ENCODE results near the gene WDR20. TPM values are rescaled to one million over a fixed set of nuclear protein-coding genes. Genes with fewer than 3 reads are reported as not detected.
"Not testable (repeated sequence)": the region's sequence is repeated elsewhere in the genome, so short reads cannot be mapped to it uniquely, and the experiment has no call there.

Gene WDR20
- polyA plus RNA-seq, 4 donors, result 14.6 to 33.1 (median 23.3) TPM

DNA sequence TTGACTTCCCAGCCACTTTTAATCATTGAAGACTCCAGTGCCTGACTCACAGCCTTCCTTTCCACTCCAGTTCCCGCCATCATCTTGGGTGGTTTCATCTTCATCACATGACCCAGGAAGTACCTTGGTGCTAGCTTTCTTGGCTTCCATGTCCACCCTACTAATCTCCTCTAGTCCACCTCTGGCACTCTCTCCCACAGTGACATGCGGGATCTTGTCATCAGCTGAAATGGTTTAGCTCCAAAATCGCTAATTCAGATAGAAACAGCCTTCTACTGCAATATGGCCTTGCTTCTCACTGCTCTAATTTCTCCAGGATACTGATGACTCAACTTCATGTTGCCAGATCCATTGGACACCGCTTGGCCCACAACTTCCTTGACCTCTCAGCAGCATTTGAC lies 24.5 kb downstream of the WDR20 start:
- peak in 1 of 2 donors; percentile 27 for DNase-seq
- 74 to 92% (median 91%) methylated on average over 4 of the region's 4 CpGs for WGBS, 3 donors
- H3K27ac ChIP-seq (ENCODE audit: low read depth in 1 of 3, low read length in 2 of 3), result no peak overlapping the region
- FAIRE-seq, result no peak
- no peaks in the 10 kb centered on the region for H3K9me3 ChIP-seq (ENCODE audit: control insufficient read depth in 2 of 2, insufficient read depth in 1 of 2, low read depth in 1 of 2, low read length in 1 of 2)
- peaks cover 0 to 7% (median 5%) of the 10 kb centered on the region in 3 donors for H3K4me1 ChIP-seq (ENCODE audit: control insufficient read depth in 3 of 3, insufficient read depth in 2 of 3, low read depth in 1 of 3, low read length in 2 of 3)
- no peaks in the 10 kb centered on the region for H3K27me3 ChIP-seq (ENCODE audit: control insufficient read depth in 3 of 3, insufficient read depth in 3 of 3, low read length in 3 of 3)
- H3K36me3 ChIP-seq (ENCODE audit: control insufficient read depth in 3 of 3, insufficient read depth in 2 of 3, low read depth in 1 of 3, low read length in 3 of 3), result peaks cover 0 to 27% (median 4%) of the 10 kb centered on the region in 3 donors
- H3K4me3 ChIP-seq (ENCODE audit: low read depth in 1 of 3, low read length in 3 of 3), result no peak overlapping the region

DNA sequence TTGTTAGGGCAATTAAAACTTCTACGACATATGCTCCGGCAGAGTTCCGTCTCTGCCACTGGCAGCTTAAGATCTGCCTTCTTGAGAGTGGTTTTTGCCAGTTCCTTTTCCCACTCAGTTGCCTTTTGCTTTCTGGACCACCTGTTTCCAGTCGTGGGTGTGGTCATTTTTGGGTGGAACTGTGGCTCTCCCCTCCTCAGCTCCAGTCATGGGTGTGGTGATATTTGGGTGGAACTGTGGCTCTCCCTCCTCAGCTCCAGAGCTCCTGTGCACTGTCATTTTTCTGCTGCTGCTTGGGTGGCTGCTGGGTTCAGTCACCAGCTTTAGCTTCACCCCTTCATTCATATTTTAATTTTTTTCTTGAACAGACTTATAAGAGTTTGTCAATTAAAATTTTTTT lies 25.3 kb downstream of the WDR20 start:
- H3K9me3 ChIP-seq (ENCODE audit: control insufficient read depth in 2 of 2, insufficient read depth in 1 of 2, low read depth in 1 of 2, low read length in 1 of 2), result no peaks in the 10 kb centered on the region
- peaks cover 0 to 25% (median 4%) of the 10 kb centered on the region in 3 donors for H3K36me3 ChIP-seq (ENCODE audit: control insufficient read depth in 3 of 3, insufficient read depth in 2 of 3, low read depth in 1 of 3, low read length in 3 of 3)
- H3K4me3 ChIP-seq (ENCODE audit: low read depth in 1 of 3, low read length in 3 of 3), result no peak overlapping the region
- FAIRE-seq (no peak), DNase-seq (no peak)
- 76 to 84% (median 80%) methylated on average over 4 of the region's 4 CpGs for WGBS, 3 donors
- H3K27ac ChIP-seq (ENCODE audit: low read depth in 1 of 3, low read length in 2 of 3), result no peak overlapping the region
- peaks cover 0 to 5% (median 5%) of the 10 kb centered on the region in 3 donors for H3K4me1 ChIP-seq (ENCODE audit: control insufficient read depth in 3 of 3, insufficient read depth in 2 of 3, low read depth in 1 of 3, low read length in 2 of 3)
- no peaks in the 10 kb centered on the region for H3K27me3 ChIP-seq (ENCODE audit: control insufficient read depth in 3 of 3, insufficient read depth in 3 of 3, low read length in 3 of 3)

DNA sequence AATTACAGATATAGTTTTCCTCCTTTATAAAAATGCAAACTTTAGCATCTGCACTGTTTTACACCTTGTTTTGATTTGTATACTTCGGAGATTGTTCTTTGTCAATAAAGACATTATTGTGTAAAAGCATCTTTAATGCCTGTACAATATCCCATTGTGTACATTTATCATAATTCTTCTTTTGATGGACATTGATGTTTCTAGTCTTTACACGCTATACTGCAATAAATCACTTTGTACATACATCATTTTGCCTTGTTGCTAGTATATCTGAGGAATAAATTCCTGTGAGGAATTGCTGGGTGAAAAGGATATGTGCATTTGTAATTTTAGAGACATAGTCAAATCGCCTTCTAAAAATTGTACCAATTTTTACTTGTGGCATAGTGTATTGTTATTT lies 30.4 kb downstream of the WDR20 start:
- no peak overlapping the region for H3K27ac ChIP-seq (ENCODE audit: low read depth in 1 of 3, low read length in 2 of 3)
- no peak overlapping the region for H3K4me3 ChIP-seq (ENCODE audit: low read depth in 1 of 3, low read length in 3 of 3)
- WGBS, 3 donors, result 88 to 93% (median 92%) methylated on average over 3 of the region's 3 CpGs
- FAIRE-seq (no peak), DNase-seq (no peak)
- peaks cover 0 to 2% (median under 1%) of the 10 kb centered on the region in 3 donors for H3K4me1 ChIP-seq (ENCODE audit: control insufficient read depth in 3 of 3, insufficient read depth in 2 of 3, low read depth in 1 of 3, low read length in 2 of 3)
- peaks cover 0 to 9% (median 0%) of the 10 kb centered on the region in 3 donors for H3K36me3 ChIP-seq (ENCODE audit: control insufficient read depth in 3 of 3, insufficient read depth in 2 of 3, low read depth in 1 of 3, low read length in 3 of 3)
- H3K9me3 ChIP-seq (ENCODE audit: control insufficient read depth in 2 of 2, insufficient read depth in 1 of 2, low read depth in 1 of 2, low read length in 1 of 2), result no peaks in the 10 kb centered on the region
- H3K27me3 ChIP-seq (ENCODE audit: control insufficient read depth in 3 of 3, insufficient read depth in 3 of 3, low read length in 3 of 3), result no peaks in the 10 kb centered on the region

DNA sequence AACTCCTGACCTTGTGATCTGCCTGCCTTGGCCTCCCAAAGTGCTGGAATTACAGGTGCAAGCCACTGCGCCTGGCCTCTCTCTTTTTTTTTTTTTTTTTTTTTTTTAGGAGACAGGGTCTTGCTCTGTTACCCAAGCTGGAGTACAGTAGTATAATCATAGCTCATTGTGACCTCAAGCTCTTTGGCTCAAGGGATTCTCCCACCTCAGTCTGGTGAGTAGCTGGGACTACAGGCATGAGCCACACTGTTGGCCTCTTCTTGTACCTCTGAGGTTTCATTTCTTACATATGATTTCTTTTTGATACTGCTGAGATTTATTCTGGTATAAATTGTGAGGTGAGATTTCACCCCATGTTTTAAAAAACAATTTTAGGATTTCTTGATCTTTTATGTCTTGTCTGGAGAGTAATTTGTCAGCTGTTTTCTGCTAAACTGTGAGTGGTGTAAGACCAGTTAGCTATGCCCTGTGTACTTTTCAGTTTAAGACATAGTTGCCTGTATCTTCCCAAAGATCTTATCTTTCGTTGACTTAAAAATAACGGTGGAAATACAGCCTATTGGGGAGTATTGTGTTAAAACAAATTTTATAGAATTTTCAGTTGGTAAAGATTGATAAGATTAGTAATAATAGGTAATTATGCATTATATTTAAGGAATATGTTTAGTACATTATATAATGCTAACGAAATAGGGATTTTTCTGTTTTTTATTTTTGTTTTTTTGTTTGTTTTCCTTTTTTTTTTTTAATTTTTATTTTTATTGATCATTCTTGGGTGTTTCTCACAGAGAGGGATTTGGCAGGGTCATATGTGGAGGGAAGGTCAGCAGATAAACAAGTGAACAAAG lies 31.7 kb downstream of the WDR20 start:
- DNase-seq (no peak), FAIRE-seq (no peak)
- Histone ChIP-seq H3K4me3 (ENCODE audit: low read depth in 1 of 3, low read length in 3 of 3) (no peak overlapping the region), H3K4me1 (ENCODE audit: control insufficient read depth in 3 of 3, insufficient read depth in 2 of 3, low read depth in 1 of 3, low read length in 2 of 3) (peaks cover 0 to under 1% (median 0%) of the 10 kb centered on the region in 3 donors), H3K9me3 (ENCODE audit: control insufficient read depth in 2 of 2, insufficient read depth in 1 of 2, low read depth in 1 of 2, low read length in 1 of 2) (no peaks in the 10 kb centered on the region), H3K27me3 (ENCODE audit: control insufficient read depth in 3 of 3, insufficient read depth in 3 of 3, low read length in 3 of 3) (no peaks in the 10 kb centered on the region), H3K36me3 (ENCODE audit: control insufficient read depth in 3 of 3, insufficient read depth in 2 of 3, low read depth in 1 of 3, low read length in 3 of 3) (peaks cover 0 to 9% (median 0%) of the 10 kb centered on the region in 3 donors), H3K27ac (ENCODE audit: low read depth in 1 of 3, low read length in 2 of 3) (no peak overlapping the region)
- WGBS, 3 donors, result 56 to 71% (median 65%) methylated on average over 4 of the region's 4 CpGs

DNA sequence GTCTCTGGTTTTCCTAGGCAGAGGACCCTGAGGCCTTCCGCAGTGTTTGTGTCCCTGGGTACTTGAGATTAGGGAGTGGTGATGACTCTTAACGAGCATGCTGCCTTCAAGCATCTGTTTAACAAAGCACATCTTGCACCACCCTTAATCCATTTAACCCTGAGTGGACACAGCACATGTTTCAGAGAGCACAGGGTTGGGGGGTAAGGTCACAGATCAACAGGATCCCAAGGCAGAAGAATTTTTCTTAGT lies 32.2 kb downstream of the WDR20 start:
- not testable (repeated sequence) for DNase-seq; H3K27ac ChIP-seq (ENCODE audit: low read depth in 1 of 3, low read length in 2 of 3); H3K4me1 ChIP-seq (ENCODE audit: control insufficient read depth in 3 of 3, insufficient read depth in 2 of 3, low read depth in 1 of 3, low read length in 2 of 3); H3K27me3 ChIP-seq (ENCODE audit: control insufficient read depth in 3 of 3, insufficient read depth in 3 of 3, low read length in 3 of 3); H3K4me3 ChIP-seq (ENCODE audit: low read depth in 1 of 3, low read length in 3 of 3); FAIRE-seq; H3K9me3 ChIP-seq (ENCODE audit: control insufficient read depth in 2 of 2, insufficient read depth in 1 of 2, low read depth in 1 of 2, low read length in 1 of 2)
- peaks cover 0 to 11% (median 0%) of the 10 kb centered on the region in 3 donors for H3K36me3 ChIP-seq (ENCODE audit: control insufficient read depth in 3 of 3, insufficient read depth in 2 of 3, low read depth in 1 of 3, low read length in 3 of 3)
- WGBS, 3 donors, result 40 to 67% methylated on average over 1 of the region's 2 CpGs; no CpG with 5 or more reads in 1 of the 3 donors

DNA sequence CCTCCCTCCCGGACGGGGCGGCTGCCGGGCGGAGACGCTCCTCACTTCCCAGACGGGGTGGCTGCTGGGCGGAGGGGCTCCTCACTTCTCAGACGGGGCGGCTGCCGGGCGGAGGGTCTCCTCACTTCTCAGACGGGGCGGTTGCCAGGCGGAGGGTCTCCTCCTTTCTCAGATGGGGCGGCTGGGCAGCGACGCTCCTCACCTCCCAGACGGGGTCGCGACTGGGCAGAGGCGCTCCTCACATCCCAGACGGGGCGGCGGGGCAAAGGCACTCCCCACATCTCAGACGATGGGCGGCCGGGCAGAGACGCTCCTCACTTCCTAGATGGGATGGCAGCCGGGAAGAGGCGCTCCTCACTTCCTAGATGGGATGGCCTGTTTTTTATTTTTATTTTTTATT lies 33.0 kb downstream of the WDR20 start:
- WGBS, 3 donors, result 96 to 99% (median 99%) methylated on average over 12 to 31 of the region's 31 CpGs
- H3K27ac ChIP-seq (ENCODE audit: low read depth in 1 of 3, low read length in 2 of 3); H3K9me3 ChIP-seq (ENCODE audit: control insufficient read depth in 2 of 2, insufficient read depth in 1 of 2, low read depth in 1 of 2, low read length in 1 of 2); H3K4me1 ChIP-seq (ENCODE audit: control insufficient read depth in 3 of 3, insufficient read depth in 2 of 3, low read depth in 1 of 3, low read length in 2 of 3); DNase-seq; H3K4me3 ChIP-seq (ENCODE audit: low read depth in 1 of 3, low read length in 3 of 3); FAIRE-seq; H3K27me3 ChIP-seq (ENCODE audit: control insufficient read depth in 3 of 3, insufficient read depth in 3 of 3, low read length in 3 of 3): not testable (repeated sequence)
- H3K36me3 ChIP-seq (ENCODE audit: control insufficient read depth in 3 of 3, insufficient read depth in 2 of 3, low read depth in 1 of 3, low read length in 3 of 3), result peaks cover 0 to 11% (median 0%) of the 10 kb centered on the region in 3 donors

DNA sequence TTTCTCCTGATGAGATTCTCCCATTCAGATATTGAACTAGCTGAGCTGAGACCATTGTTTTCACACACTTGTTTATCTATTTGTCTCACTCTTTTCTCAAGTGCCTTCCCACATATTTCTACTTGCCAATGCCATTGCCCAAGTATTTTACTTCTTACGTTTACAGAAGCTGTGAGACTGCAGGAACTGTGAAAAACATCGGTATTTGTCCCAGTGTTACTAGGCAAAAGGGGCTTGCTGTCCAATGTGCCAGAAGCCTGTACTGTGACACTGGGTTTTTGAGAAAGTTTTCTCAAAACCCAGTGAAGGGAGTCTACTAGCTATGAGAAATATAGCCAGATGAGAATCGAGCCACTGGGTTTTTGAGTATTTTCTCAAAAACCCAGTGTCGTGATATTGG lies 37.5 kb downstream of the WDR20 start:
- peaks cover 2 to 4% (median 2%) of the 10 kb centered on the region in 3 donors for H3K36me3 ChIP-seq (ENCODE audit: control insufficient read depth in 3 of 3, insufficient read depth in 2 of 3, low read depth in 1 of 3, low read length in 3 of 3)
- H3K4me1 ChIP-seq (ENCODE audit: control insufficient read depth in 3 of 3, insufficient read depth in 2 of 3, low read depth in 1 of 3, low read length in 2 of 3), result no peaks in the 10 kb centered on the region
- no peaks in the 10 kb centered on the region for H3K9me3 ChIP-seq (ENCODE audit: control insufficient read depth in 2 of 2, insufficient read depth in 1 of 2, low read depth in 1 of 2, low read length in 1 of 2)
- H3K27ac ChIP-seq (ENCODE audit: low read depth in 1 of 3, low read length in 2 of 3), result no peak overlapping the region
- H3K27me3 ChIP-seq (ENCODE audit: control insufficient read depth in 3 of 3, insufficient read depth in 3 of 3, low read length in 3 of 3), result no peaks in the 10 kb centered on the region
- no peak overlapping the region for H3K4me3 ChIP-seq (ENCODE audit: low read depth in 1 of 3, low read length in 3 of 3)
- WGBS, 3 donors, result 89 to 91% (median 91%) methylated on average over 4 of the region's 4 CpGs
- FAIRE-seq (no peak), DNase-seq (no peak)

DNA sequence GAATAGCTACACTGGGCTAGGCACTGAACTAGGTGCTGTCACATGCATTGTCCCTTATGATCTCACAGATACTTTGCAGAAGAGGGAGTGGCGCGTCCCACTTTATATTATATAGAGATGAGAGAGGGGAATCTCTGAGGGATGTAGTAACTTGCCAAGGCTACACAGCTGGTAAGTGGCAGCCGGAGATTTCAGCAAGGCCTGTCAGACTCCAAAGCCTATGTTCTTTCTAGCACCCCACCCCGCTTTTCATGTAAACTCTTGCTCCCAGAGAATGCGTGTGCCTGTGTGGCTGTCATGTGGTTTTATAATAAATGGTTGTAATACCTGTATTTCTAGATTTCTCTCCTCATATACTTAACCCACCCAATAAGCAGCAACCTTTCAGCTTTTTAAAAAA lies 39.1 kb downstream of the WDR20 start:
- 94 to 95% (median 95%) methylated on average over 5 of the region's 5 CpGs for WGBS, 3 donors
- Histone ChIP-seq H3K27me3 (ENCODE audit: control insufficient read depth in 3 of 3, insufficient read depth in 3 of 3, low read length in 3 of 3) (no peaks in the 10 kb centered on the region), H3K36me3 (ENCODE audit: control insufficient read depth in 3 of 3, insufficient read depth in 2 of 3, low read depth in 1 of 3, low read length in 3 of 3) (peaks cover 2 to 4% (median 2%) of the 10 kb centered on the region in 3 donors), H3K27ac (ENCODE audit: low read depth in 1 of 3, low read length in 2 of 3) (no peak overlapping the region), H3K4me1 (ENCODE audit: control insufficient read depth in 3 of 3, insufficient read depth in 2 of 3, low read depth in 1 of 3, low read length in 2 of 3) (no peaks in the 10 kb centered on the region), H3K4me3 (ENCODE audit: low read depth in 1 of 3, low read length in 3 of 3) (no peak overlapping the region), H3K9me3 (ENCODE audit: control insufficient read depth in 2 of 2, insufficient read depth in 1 of 2, low read depth in 1 of 2, low read length in 1 of 2) (no peaks in the 10 kb centered on the region)
- FAIRE-seq (no peak), DNase-seq (no peak)
